Gastroesophageal sphincter (tissue), 3 donors: ENCODE results near the gene LAMC2.

Experiments used
- CTCF ChIP-seq, 4 experiments: fragments of 200-600 bp in 2 of 4; fragments of 450-650 bp in 2 of 4; sonication (generic) in 1 of 4; IDR thresholded peaks; one replicate each; pipeline ENCODE4 v1.5.1; 2017 to 2019; ENCODE audit warnings: antibody characterized with exemption in 4 of 4, mild to moderate bottlenecking in 2 of 4, moderate library complexity in 2 of 4
- EP300 ChIP-seq: sonication (generic); formaldehyde crosslinking; IDR thresholded peaks from one replicate; pipeline ENCODE4 v1.6.1; 2017; ENCODE audit warnings: antibody characterized with exemption, mild to moderate bottlenecking
- POLR2A ChIP-seq, 2 donors: fragments of 450-650 bp; IDR thresholded peaks; one replicate each; pipeline ENCODE4 v1.6.1; 2017; ENCODE audit warnings: antibody characterized with exemption in 2 of 2, mild to moderate bottlenecking in 2 of 2, moderate library complexity in 1 of 2
- POLR2AphosphoS5 ChIP-seq: sonication (generic); formaldehyde crosslinking; IDR thresholded peaks from one replicate; pipeline ENCODE4 v1.6.1; 2017; ENCODE audit warnings: antibody characterized with exemption

- TF ChIP-seq EP300: no peak
- no peak for TF ChIP-seq POLR2AphosphoS5
- TF ChIP-seq CTCF (IDR thresholded peaks at IDR 0.05): no peak
- TF ChIP-seq POLR2A (IDR thresholded peaks at IDR 0.05): no peak
Observed at GRCh38 chr1:183222909-183223308, 36.8 kb downstream of the LAMC2 start.
